Measurements from ENCODE around the gene LRIT2. TPM values are rescaled to one million over a fixed set of nuclear protein-coding genes. Genes with fewer than 3 reads are reported as not detected.

The LRIT2 gene
- total RNA-seq, 1 donor from 2014 or later: not detected

- no peak for DNase-seq (ENCODE audit: low spot score, unreplicated experiment)
- no peak for TF ChIP-seq CTCF (IDR thresholded peaks at IDR 0.05; ENCODE audit: unreplicated experiment)
- Mint-ChIP-seq H3K4me3 (ENCODE audit: low read depth) (no peak overlapping the region), H3K27me3 (peaks cover 21% of the 10 kb centered on the region), H3K36me3 (ENCODE audit: insufficient read depth) (no peaks in the 10 kb centered on the region), H3K27ac (no peak overlapping the region), H3K9me3 (ENCODE audit: low read depth) (no peaks in the 10 kb centered on the region), H3K4me1 (ENCODE audit: low read depth) (no peaks in the 10 kb centered on the region)
Measured at GRCh38 chr10:84248794-84249193, 23.4 kb upstream of the LRIT2 start.

- TF ChIP-seq CTCF (IDR thresholded peaks at IDR 0.05; ENCODE audit: unreplicated experiment): no peak
- H3K27ac Mint-ChIP-seq: no peak overlapping the region
- DNase-seq (ENCODE audit: low spot score, unreplicated experiment): no peak
- no peak overlapping the region for H3K4me3 Mint-ChIP-seq (ENCODE audit: low read depth)
- no peaks in the 10 kb centered on the region for H3K36me3 Mint-ChIP-seq (ENCODE audit: insufficient read depth)
- H3K4me1 Mint-ChIP-seq (ENCODE audit: low read depth): no peaks in the 10 kb centered on the region
- no peaks in the 10 kb centered on the region for H3K9me3 Mint-ChIP-seq (ENCODE audit: low read depth)
- peaks cover 17% of the 10 kb centered on the region for H3K27me3 Mint-ChIP-seq
Measured at GRCh38 chr10:84247496-84247895, 22.2 kb upstream of the LRIT2 start.

DNA sequence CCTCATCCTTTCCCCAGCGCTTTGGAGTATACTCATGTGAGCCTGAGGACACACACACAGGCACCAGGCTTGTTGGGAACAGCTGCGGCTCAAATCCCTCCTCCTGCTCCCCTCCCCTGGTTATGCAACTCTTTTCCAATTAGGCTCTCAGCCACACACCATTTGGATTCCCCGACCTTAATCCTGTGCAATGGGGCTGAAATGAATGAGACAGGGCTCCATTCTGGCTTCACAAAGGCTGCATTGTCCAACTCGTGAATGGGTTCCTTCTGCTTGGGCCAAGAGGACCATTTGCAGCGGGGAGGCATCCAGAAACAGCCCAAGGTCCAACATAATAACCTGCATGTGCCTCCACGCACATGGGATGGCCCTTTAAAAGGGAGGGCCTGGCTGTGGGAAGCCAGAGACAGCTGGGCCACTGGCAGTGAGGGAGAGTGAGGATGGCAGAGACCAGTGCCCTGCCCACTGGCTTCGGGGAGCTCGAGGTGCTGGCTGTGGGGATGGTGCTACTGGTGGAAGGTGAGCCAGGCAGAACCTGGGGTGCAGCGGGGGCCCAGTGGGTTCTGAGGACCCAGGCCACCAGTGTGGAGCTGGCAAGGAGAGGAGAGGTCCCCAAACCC lies 19.4 kb upstream of the LRIT2 start, which contains the start of gene RGR:
TSS of gene RGR (plus strand) at position 403 of the 620 bp plus-strand sequence. CDS start at position 441, 38 bp downstream.
- H3K4me3 Mint-ChIP-seq (ENCODE audit: low read depth): no peak within 1 kb of the TSS
- H3K36me3 Mint-ChIP-seq (ENCODE audit: insufficient read depth): no peaks in the 10 kb centered on the region
- H3K9me3 Mint-ChIP-seq (ENCODE audit: low read depth): no peaks in the 10 kb centered on the region
- H3K4me1 Mint-ChIP-seq (ENCODE audit: low read depth): no peaks in the 10 kb centered on the region
- no peak for DNase-seq (ENCODE audit: low spot score, unreplicated experiment)
- no peak within 1 kb of the TSS for H3K27ac Mint-ChIP-seq
- TF ChIP-seq CTCF (IDR thresholded peaks at IDR 0.05; ENCODE audit: unreplicated experiment): no peak
- peaks cover 19% of the 10 kb centered on the region for H3K27me3 Mint-ChIP-seq

- no peak for DNase-seq (ENCODE audit: low spot score, unreplicated experiment)
Measured at GRCh38 chr10:84243759-84244158, 18.4 kb upstream of the LRIT2 start.

GRCh38 chr10:84241185-84241790 lies 15.9 kb upstream of the LRIT2 start, which contains the start of gene LRIT1:
Gene LRIT1 (minus strand): TSS chr10:84241546. CDS start chr10:84241439, 107 bp downstream.
- no peaks in the 10 kb centered on the region for H3K4me1 Mint-ChIP-seq (ENCODE audit: low read depth)
- H3K4me3 Mint-ChIP-seq (ENCODE audit: low read depth): no peak within 1 kb of the TSS
- H3K27me3 Mint-ChIP-seq: peaks cover 34% of the 10 kb centered on the region
- no peak within 1 kb of the TSS for H3K27ac Mint-ChIP-seq
- H3K9me3 Mint-ChIP-seq (ENCODE audit: low read depth): no peaks in the 10 kb centered on the region
- no peak for DNase-seq (ENCODE audit: low spot score, unreplicated experiment)
- H3K36me3 Mint-ChIP-seq (ENCODE audit: insufficient read depth): no peaks in the 10 kb centered on the region
- no peak for TF ChIP-seq CTCF (IDR thresholded peaks at IDR 0.05; ENCODE audit: unreplicated experiment)

More at GRCh38 chr10:84243759-84244158, 18.4 kb upstream of the LRIT2 start:
- TF ChIP-seq CTCF (IDR thresholded peaks at IDR 0.05; ENCODE audit: unreplicated experiment): no peak
- Mint-ChIP-seq H3K4me1 (ENCODE audit: low read depth) (no peaks in the 10 kb centered on the region), H3K9me3 (ENCODE audit: low read depth) (no peaks in the 10 kb centered on the region), H3K36me3 (ENCODE audit: insufficient read depth) (no peaks in the 10 kb centered on the region), H3K4me3 (ENCODE audit: low read depth) (no peak overlapping the region), H3K27ac (no peak overlapping the region), H3K27me3 (peaks cover 23% of the 10 kb centered on the region)
